ENCODE results near the gene SFI1.
"Not testable (repeated sequence)": the region's sequence is repeated elsewhere in the genome, so short reads cannot be mapped to it uniquely, and the experiment has no call there.

SFI1 gene

GRCh38 chr22:31588970-31589675 lies 92.8 kb downstream of the SFI1 start:
- no peak for DNase-seq

- not testable (repeated sequence) for DNase-seq
Measured at GRCh38 chr22:31590161-31590560, 93.8 kb downstream of the SFI1 start.

GRCh38 chr22:31595271-31595670 lies 98.9 kb downstream of the SFI1 start:
- DNase-seq: no peak

- no peak for DNase-seq
Measured at GRCh38 chr22:31602259-31602952, 106.1 kb downstream of the SFI1 start.

GRCh38 chr22:31603081-31603525 lies 106.8 kb downstream of the SFI1 start:
- DNase-seq: no peak

- DNase-seq: no peak
Measured at GRCh38 chr22:31603574-31603973, 107.2 kb downstream of the SFI1 start.

- no peak for DNase-seq
Measured at GRCh38 chr22:31604137-31604705, 107.9 kb downstream of the SFI1 start.

- DNase-seq: no peak
Measured at GRCh38 chr22:31604746-31605705, 108.7 kb downstream of the SFI1 start.

GRCh38 chr22:31605851-31606585 lies 109.7 kb downstream of the SFI1 start:
- DNase-seq: no peak

GRCh38 chr22:31607696-31608095 lies 111.4 kb downstream of the SFI1 start:
- no peak for DNase-seq

GRCh38 chr22:31609716-31610115 lies 113.4 kb downstream of the SFI1 start:
- no peak for DNase-seq

GRCh38 chr22:31610611-31611010 lies 114.3 kb downstream of the SFI1 start:
- no peak for DNase-seq

GRCh38 chr22:31611061-31611760 lies 114.9 kb downstream of the SFI1 start:
- DNase-seq: no peak

- DNase-seq: no peak
Measured at GRCh38 chr22:31612891-31613285, 116.6 kb downstream of the SFI1 start.

- no peak for DNase-seq
Measured at GRCh38 chr22:31613286-31613903, 117.1 kb downstream of the SFI1 start.

GRCh38 chr22:31613904-31614296 lies 117.6 kb downstream of the SFI1 start:
- no peak for DNase-seq

- DNase-seq: no peak
Measured at GRCh38 chr22:31614781-31615490, 118.6 kb downstream of the SFI1 start.

- no peak for DNase-seq
Measured at GRCh38 chr22:31615491-31615860, 119.1 kb downstream of the SFI1 start.

- DNase-seq: no peak
Measured at GRCh38 chr22:31615940-31616314, 119.6 kb downstream of the SFI1 start.

- DNase-seq: no peak
Measured at GRCh38 chr22:31616315-31616980, 120.1 kb downstream of the SFI1 start.

Data from CD4-positive, alpha-beta T cell treated with Interleukin-10 for 1 hour (primary cell).